ENCODE data around the gene UBXN1.

- TF ChIP-seq CTCF (IDR thresholded peaks at IDR 0.05; ENCODE audit: low read depth, low read length, poor library complexity, severe bottlenecking) = no peak
- TF ChIP-seq EZH2phosphoT487 (IDR thresholded peaks at IDR 0.05; ENCODE audit: borderline replicate concordance, low read length) = no peak
Measured at GRCh38 chr11:62654297-62654696, 24.6 kb downstream of the UBXN1 start.

All from DOHH2 (cell line).